Endothelial cell of umbilical vein (primary cell): Measurements from ENCODE around the gene KLHL25. TPM values are rescaled to one million over a fixed set of nuclear protein-coding genes. Genes with fewer than 3 reads are reported as not detected.

Source experiments
- BruUV-seq: library from RNA; stranded (reverse); fragments of 400-500 nt; replicated peaks from 2 replicates; lab custom pipeline; 2021; lab: Mats Ljungman, UMichigan
- CTCF ChIA-PET: fragments of 300-600, 350-600 bp; sonication (Branson Sonifier 250); formaldehyde crosslinking; loops from one replicate; lab custom pipeline; 2021; ENCODE audit warnings: antibody characterized with exemption, inconsistent platforms; lab: Charles Lee
- POLR2A ChIA-PET: fragments of 300-600, 350-600 bp; sonication (Branson Sonifier 250); formaldehyde crosslinking; loops from one replicate; lab custom pipeline; 2021; ENCODE audit warnings: antibody characterized with exemption, inconsistent platforms; lab: Charles Lee
- DNase-seq: peaks from one replicate; pipeline ENCODE4 v3.0.0-alpha.2; 2011; ENCODE audit warnings: low read depth, low spot score
- FAIRE-seq: peaks from 2 replicates; lab custom pipeline; 2011; peaks lifted over from hg19 to GRCh38; lab: Jason Lieb, UNC
- H2AFZ ChIP-seq: 2 replicates; pipeline ENCODE4 v1.6.0; 2012; ENCODE audit warnings: low read depth, low read length, control low read depth, inconsistent platforms
- H3K27ac ChIP-seq: 2 replicates; pipeline ENCODE4 v1.5.1; 2011; ENCODE audit warnings: low read depth, mild to moderate bottlenecking, control low read depth, low read length, moderate library complexity; ENCODE audit not compliant: insufficient read depth
- H3K27me3 ChIP-seq, 2 experiments: 2 replicates each; pipeline versions ENCODE4 v1.6.0 to v1.6.1; 2011; ENCODE audit warnings: low read length in 2 of 2, mixed read lengths in 1 of 2; ENCODE audit not compliant: control insufficient read depth in 2 of 2, insufficient read depth in 2 of 2
- H3K36me3 ChIP-seq, 2 experiments: 2 replicates in 1 of 2; 3 replicates in 1 of 2; pipeline ENCODE4 v1.5.1; 2011; ENCODE audit warnings: low read length in 2 of 2, mild to moderate bottlenecking in 1 of 2, moderate library complexity in 1 of 2; ENCODE audit not compliant: control insufficient read depth in 2 of 2, insufficient read depth in 2 of 2; ENCODE audit errors: extremely low read depth in 1 of 2
- H3K4me1 ChIP-seq: 3 replicates; pipeline ENCODE4 v1.5.1; 2011; ENCODE audit warnings: mild to moderate bottlenecking, low read length; ENCODE audit not compliant: control insufficient read depth, insufficient read depth; ENCODE audit errors: extremely low read depth
- H3K4me2 ChIP-seq: 2 replicates; pipeline ENCODE4 v1.6.1; 2011; ENCODE audit warnings: low read length, control low read depth, mixed read lengths; ENCODE audit not compliant: insufficient read depth
- H3K4me3 ChIP-seq, 3 experiments: fragments of 200-600 bp in 1 of 3; sonication (generic), shearing (Covaris generic) in 1 of 3; replicated peaks in 1 of 3; 2 replicates each; pipeline ENCODE4 v1.5.1; 2011 to 2016; ENCODE audit warnings: control low read depth in 3 of 3, low read length in 3 of 3, mild to moderate bottlenecking in 2 of 3, inconsistent platforms in 1 of 3, low read depth in 1 of 3, moderate library complexity in 1 of 3; ENCODE audit not compliant: insufficient read depth in 1 of 3
- H3K79me2 ChIP-seq: 2 replicates; pipeline ENCODE4 v1.6.0; 2012; ENCODE audit warnings: low read length, inconsistent platforms; ENCODE audit not compliant: control insufficient read depth, insufficient read depth
- H3K9ac ChIP-seq: replicated peaks from 2 replicates; pipeline ENCODE3; 2011; ENCODE audit warnings: low read length, control low read depth; ENCODE audit not compliant: insufficient read depth; ENCODE audit errors: extremely low read depth
- H3K9me1 ChIP-seq: replicated peaks from 3 replicates; pipeline ENCODE4 v1.6.0; 2011; ENCODE audit warnings: mild to moderate bottlenecking, low read length; ENCODE audit not compliant: control insufficient read depth, insufficient read depth; ENCODE audit errors: extremely low read depth
- H3K9me3 ChIP-seq: replicated peaks from 2 replicates; pipeline ENCODE4 v1.5.1; 2012; ENCODE audit warnings: low read length, inconsistent platforms; ENCODE audit not compliant: control insufficient read depth, insufficient read depth
- H4K20me1 ChIP-seq: replicated peaks from 2 replicates; pipeline ENCODE3; 2011; ENCODE audit warnings: mild to moderate bottlenecking, low read length; ENCODE audit not compliant: control insufficient read depth, insufficient read depth; ENCODE audit errors: extremely low read depth
- CTCF ChIP-seq, 2 donors: IDR thresholded peaks; 1 replicate in 1 of 2; 2 replicates in 1 of 2; pipeline ENCODE4 v1.5.1; 2011; ENCODE audit warnings: low read length in 2 of 2, mild to moderate bottlenecking in 2 of 2, moderate library complexity in 2 of 2, control low read depth in 1 of 2, inconsistent platforms in 1 of 2, low read depth in 1 of 2; ENCODE audit not compliant: insufficient read depth in 1 of 2; ENCODE audit errors: extremely low read depth in 1 of 2
- EZH2 ChIP-seq: IDR thresholded peaks from 2 replicates; pipeline ENCODE4 v1.6.1; 2012; ENCODE audit warnings: borderline replicate concordance, low read depth, mild to moderate bottlenecking, moderate library complexity, low read length, inconsistent platforms; ENCODE audit not compliant: severe bottlenecking
- FOS ChIP-seq: IDR thresholded peaks from 2 replicates; pipeline ENCODE4 v1.6.1; 2011; ENCODE audit warnings: mild to moderate bottlenecking, low read length, moderate library complexity, borderline replicate concordance; ENCODE audit not compliant: insufficient read depth
- GATA2 ChIP-seq: IDR thresholded peaks from 2 replicates; pipeline ENCODE4 v1.7.0; 2011; ENCODE audit warnings: low read depth, mild to moderate bottlenecking, moderate library complexity, mixed read lengths, low read length; ENCODE audit not compliant: insufficient read length, insufficient read depth
- JUN ChIP-seq: IDR thresholded peaks from 2 replicates; pipeline ENCODE4 v1.6.1; 2011; ENCODE audit warnings: borderline replicate concordance, low read depth; ENCODE audit not compliant: insufficient read length, insufficient read depth
- MYC ChIP-seq: IDR thresholded peaks from one replicate; pipeline ENCODE4 v1.6.1; 2011; ENCODE audit warnings: mild to moderate bottlenecking, low read depth, low read length
- POLR2A ChIP-seq: IDR thresholded peaks from 2 replicates; pipeline ENCODE4 v1.6.1; 2012; ENCODE audit warnings: low read depth, mild to moderate bottlenecking, control low read depth, low read length
- POLR2AphosphoS5 ChIP-seq: IDR thresholded peaks from 2 replicates; pipeline ENCODE4 v1.6.1; 2012; ENCODE audit warnings: low read depth, mild to moderate bottlenecking, control low read depth, low read length, moderate library complexity; ENCODE audit not compliant: insufficient read depth
- dilution Hi-C: fragments of 300-500 bp; cut with MboI; formaldehyde crosslinking; loops from one replicate; pipeline ENCODE4 v1.15.0; 2019; ENCODE audit warnings: low sequenced_read_pairs; ENCODE audit not compliant: extremely low pct_ligation_motif_present
- intact Hi-C: fragments of 100-400 bp; cut with micrococcal nuclease; formaldehyde crosslinking; loops from one replicate; pipeline ENCODE4 v1.10.0; 2022
- polyA plus RNA-seq, 4 experiments: library from polyadenylated mRNA; depleted of rRNA in 3 of 4; stranded (reverse) in 3 of 4; unstranded in 1 of 4; fragments of >200 nt; gene quantifications; 2 replicates each; pipeline versions ENCODE4 v1.2.1 to v1.2.3, GENCODE V29; 2011 to 2012; ENCODE audit warnings: missing spikeins in 1 of 4
- total RNA-seq: library from RNA; stranded (reverse); gene quantifications from 2 replicates; pipeline ENCODE4 v1.2.3, GENCODE V29; 2021
- TF ChIP-seq, protein P1 (sequence below): IDR thresholded peaks from 2 replicates; pipeline ENCODE4 v1.6.1; 2011; ENCODE audit not compliant: insufficient read depth, insufficient read length

The KLHL25 gene
- total and polyA plus RNA-seq, 2 donors (not counting 3 experiments of a cell fraction or from before 2014, with no cell fraction given) = 5.4 to 6.4 TPM

GRCh38 chr15:85751291-85752123, 43.2 kb downstream of the KLHL25 start:
- no peaks in the 10 kb centered on the region for H3K27me3 ChIP-seq
- no peaks in the 10 kb centered on the region for H3K79me2 ChIP-seq
- intact Hi-C loops = no loop called here

More at GRCh38 chr15:85751291-85752123, 43.2 kb downstream of the KLHL25 start:
- dilution Hi-C loops = no loop called here
- Histone ChIP-seq H3K9me3 (no peaks in the 10 kb centered on the region), H3K9ac (no peak overlapping the region), H3K27ac (no peak overlapping the region), H3K4me3 (no peak overlapping the region), H2AFZ (no peak overlapping the region), H3K4me2 (no peak overlapping the region), H3K36me3 (peaks cover 2 to 8% of the 10 kb centered on the region in 2 experiments), H4K20me1 (no peaks in the 10 kb centered on the region), H3K9me1 (no peaks in the 10 kb centered on the region), H3K4me1 (no peaks in the 10 kb centered on the region)
- BruUV-seq = no TSS peak
- POLR2A ChIA-PET = no interaction called here
- FAIRE-seq = no peak
- CTCF ChIA-PET = interaction anchor here (0.5 to 1.3 kb wide), 3 partner anchors 8 to 102 kb away, joined by 3 read pairs; no protein-coding TSS in a partner anchor
- DNase-seq = no peak
- TF ChIP-seq JUN = no peak
- TF ChIP-seq CTCF (IDR thresholded peaks at IDR 0.05; ENCODE audit: extremely low read depth in 1 of 2, insufficient read depth in 1 of 2, low read depth in 1 of 2, low read length in 2 of 2) = no peak
- TF ChIP-seq POLR2AphosphoS5 = no peak
- TF ChIP-seq FOS = no peak
- TF ChIP-seq MYC = no peak
- TF ChIP-seq POLR2A = no peak
- TF ChIP-seq, protein P1, sequence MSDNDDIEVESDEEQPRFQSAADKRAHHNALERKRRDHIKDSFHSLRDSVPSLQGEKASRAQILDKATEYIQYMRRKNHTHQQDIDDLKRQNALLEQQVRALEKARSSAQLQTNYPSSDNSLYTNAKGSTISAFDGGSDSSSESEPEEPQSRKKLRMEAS = no peak
- no peak for TF ChIP-seq GATA2
- TF ChIP-seq EZH2 = no peak
